HG03432 (cell line): ENCODE measurements around the gene SENP6.
"Not testable (repeated sequence)": the region's sequence is repeated elsewhere in the genome, so short reads cannot be mapped to it uniquely, and the experiment has no call there.

Source experiments
- ATAC-seq: cut with Tn5 transposase; IDR thresholded peaks from one replicate; pipeline ENCODE4 v1.9.1; 2021; ENCODE audit warnings: mild to moderate bottlenecking, moderate library complexity; ENCODE audit not compliant: unreplicated experiment

The SENP6 gene

GRCh38 chr6:75601304-75602245 lies at the start of gene SENP6:
Gene SENP6 (plus strand): TSS chr6:75601880. CDS start chr6:75602525, 645 bp downstream.
- ATAC-seq, result peak; percentile 79

GRCh38 chr6:75556240-75556639 lies 45.4 kb upstream of the SENP6 start:
- no peak for ATAC-seq

- no peak for ATAC-seq
These were observed 44.6 kb upstream of the SENP6 start for GRCh38 chr6:75557068-75557467.

- peak; percentile 79 for ATAC-seq
These were observed 38.6 kb upstream of the SENP6 start for GRCh38 chr6:75563032-75563431.

GRCh38 chr6:75566137-75566767 lies 35.4 kb upstream of the SENP6 start:
- ATAC-seq, result no peak

- ATAC-seq, result no peak
These were observed 33.6 kb upstream of the SENP6 start for GRCh38 chr6:75568100-75568499.

GRCh38 chr6:75568965-75569364 lies 32.7 kb upstream of the SENP6 start:
- no peak for ATAC-seq

GRCh38 chr6:75570671-75571070 lies 31.0 kb upstream of the SENP6 start:
- not testable (repeated sequence) for ATAC-seq

GRCh38 chr6:75572072-75572471 lies 29.6 kb upstream of the SENP6 start:
- no peak for ATAC-seq

- peak; percentile 95 for ATAC-seq
These were observed 21.7 kb upstream of the SENP6 start for GRCh38 chr6:75579951-75580350.

GRCh38 chr6:75581231-75581630 lies 20.4 kb upstream of the SENP6 start:
- ATAC-seq, result no peak

GRCh38 chr6:75584552-75584951 lies 17.1 kb upstream of the SENP6 start:
- ATAC-seq, result not testable (repeated sequence)

GRCh38 chr6:75588948-75589347 lies 12.7 kb upstream of the SENP6 start:
- no peak for ATAC-seq

- no peak for ATAC-seq
These were observed 11.3 kb upstream of the SENP6 start for GRCh38 chr6:75590370-75590769.

GRCh38 chr6:75596380-75596779 lies 5.3 kb upstream of the SENP6 start:
- ATAC-seq, result not testable (repeated sequence)

GRCh38 chr6:75600768-75601167 lies 912 bp upstream of the SENP6 start:
- ATAC-seq, result no peak

GRCh38 chr6:75602246-75603105 lies 796 bp downstream of the SENP6 start:
- ATAC-seq, result peak; percentile 48

GRCh38 chr6:75603106-75603420 lies 1.4 kb downstream of the SENP6 start:
- ATAC-seq, result no peak

GRCh38 chr6:75604294-75604693 lies 2.6 kb downstream of the SENP6 start:
- no peak for ATAC-seq

- no peak for ATAC-seq
These were observed 4.0 kb downstream of the SENP6 start for GRCh38 chr6:75605635-75606034.

- ATAC-seq, result no peak
These were observed 6.6 kb downstream of the SENP6 start for GRCh38 chr6:75608304-75608703.
